GM21576 (cell line): ENCODE results near the gene PITX3.
A peak's percentile ranks its signal among the peaks of the same experiment; 100 is the strongest.
"Not testable (repeated sequence)": the region's sequence is repeated elsewhere in the genome, so short reads cannot be mapped to it uniquely, and the experiment has no call there.

Source experiments
- ATAC-seq: cut with Tn5 transposase; IDR thresholded peaks from one replicate; pipeline ENCODE4 v1.9.1; 2021; ENCODE audit warnings: mild to moderate bottlenecking, moderate library complexity; ENCODE audit not compliant: unreplicated experiment

Gene PITX3

DNA sequence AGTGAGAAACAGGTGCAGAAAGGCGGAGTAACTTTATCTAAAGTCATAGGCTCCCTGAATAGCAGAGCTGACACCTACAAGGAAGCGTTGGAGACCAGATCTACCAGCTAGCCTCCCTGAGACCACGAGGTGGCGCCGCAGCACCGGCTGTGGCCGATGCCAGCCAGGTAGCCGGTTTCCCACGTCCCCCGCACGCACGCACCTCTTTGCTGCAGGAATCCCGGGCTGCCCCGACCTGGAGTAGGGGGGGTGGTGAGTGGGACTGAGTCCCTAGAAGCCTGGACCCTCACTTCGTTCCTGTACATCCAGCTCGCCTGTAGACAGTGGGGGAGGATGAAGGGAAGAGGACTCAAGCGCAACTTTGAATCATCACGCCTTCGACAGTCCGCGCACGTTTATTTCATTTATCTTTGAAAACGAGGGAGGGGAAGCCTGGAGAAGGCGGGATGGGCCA, 11.5 kb downstream of the PITX3 start:
- peak; percentile 46 for ATAC-seq

- ATAC-seq, result no peak
These were observed 14.3 kb downstream of the PITX3 start for GRCh38 chr10:102227050-102227449.

- ATAC-seq, result no peak
These were observed 14.8 kb downstream of the PITX3 start for GRCh38 chr10:102226542-102226870.

- peak; percentile 85 for ATAC-seq
These were observed 15.4 kb downstream of the PITX3 start, which contains the start of gene ELOVL3 for GRCh38 chr10:102225646-102226541. Gene ELOVL3, plus strand, starts transcription at chr10:102226299. Its CDS starts 250 bp downstream, at chr10:102226549.

DNA sequence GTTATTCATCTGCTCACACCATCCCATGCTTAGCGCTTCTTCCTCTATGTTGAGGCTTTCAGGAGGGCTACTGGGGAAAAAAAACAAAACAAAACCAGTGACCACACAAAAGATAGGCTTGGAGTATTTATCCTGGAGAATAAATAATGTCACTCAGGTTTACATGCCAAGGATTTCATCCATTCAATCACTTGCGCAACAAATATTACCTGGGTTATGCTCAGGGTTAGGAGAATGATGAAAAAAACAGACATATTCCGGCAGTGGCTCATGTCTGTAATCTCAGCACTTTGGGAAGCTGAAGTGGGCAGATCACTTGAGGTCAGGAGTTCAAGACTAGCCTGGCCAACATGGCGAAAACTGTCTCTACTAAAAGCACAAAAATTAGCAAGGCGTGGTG, 18.5 kb downstream of the PITX3 start:
- ATAC-seq, result no peak

GRCh38 chr10:102220612-102221011, 20.7 kb downstream of the PITX3 start:
- ATAC-seq, result no peak

DNA sequence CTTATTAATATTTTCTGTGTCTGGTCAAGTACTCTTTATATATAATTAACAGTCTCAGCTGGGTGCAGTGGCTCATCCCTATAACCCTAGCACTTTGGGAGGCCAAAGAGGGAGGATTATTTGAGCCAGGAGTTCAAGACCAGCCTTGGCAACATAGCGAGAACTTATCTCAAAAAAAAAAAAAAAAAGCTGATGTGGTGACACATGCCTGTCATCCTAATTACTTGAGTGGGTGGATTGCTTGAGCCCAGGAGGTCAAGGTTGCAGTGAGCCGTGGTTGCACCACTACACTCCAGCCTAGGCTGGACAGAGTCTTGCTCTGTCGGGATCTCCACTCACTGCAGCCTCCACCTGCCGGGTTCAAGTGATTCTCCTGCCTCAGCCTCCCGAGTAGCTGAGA, 21.9 kb downstream of the PITX3 start:
- no peak for ATAC-seq

DNA sequence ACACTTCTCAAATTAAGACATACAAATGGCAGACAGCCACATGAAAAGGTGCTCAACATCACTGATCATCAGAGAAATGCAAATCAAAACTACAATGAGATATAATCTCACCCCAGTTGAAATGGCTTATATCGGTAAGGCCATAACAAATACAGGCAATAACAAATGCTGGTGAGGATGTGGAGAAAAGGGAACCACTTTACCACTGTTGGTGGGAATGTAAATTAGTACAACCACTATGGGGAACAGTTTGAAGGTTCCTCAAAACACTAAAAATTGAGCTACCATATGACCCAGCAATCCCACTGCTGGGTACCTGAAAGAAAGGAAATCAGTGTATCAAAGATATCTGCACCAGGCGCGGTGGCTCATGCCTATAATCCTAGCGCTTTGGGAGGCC, 27.7 kb downstream of the PITX3 start:
- not testable (repeated sequence) for ATAC-seq

GRCh38 chr10:102211615-102212299, 29.6 kb downstream of the PITX3 start:
- ATAC-seq, result no peak

- ATAC-seq, result no peak
These were observed 32.8 kb downstream of the PITX3 start for GRCh38 chr10:102208311-102209035.

- ATAC-seq, result no peak
These were observed 38.9 kb downstream of the PITX3 start for GRCh38 chr10:102202386-102202785.

- no peak for ATAC-seq
These were observed 40.3 kb downstream of the PITX3 start for GRCh38 chr10:102200751-102201640.

DNA sequence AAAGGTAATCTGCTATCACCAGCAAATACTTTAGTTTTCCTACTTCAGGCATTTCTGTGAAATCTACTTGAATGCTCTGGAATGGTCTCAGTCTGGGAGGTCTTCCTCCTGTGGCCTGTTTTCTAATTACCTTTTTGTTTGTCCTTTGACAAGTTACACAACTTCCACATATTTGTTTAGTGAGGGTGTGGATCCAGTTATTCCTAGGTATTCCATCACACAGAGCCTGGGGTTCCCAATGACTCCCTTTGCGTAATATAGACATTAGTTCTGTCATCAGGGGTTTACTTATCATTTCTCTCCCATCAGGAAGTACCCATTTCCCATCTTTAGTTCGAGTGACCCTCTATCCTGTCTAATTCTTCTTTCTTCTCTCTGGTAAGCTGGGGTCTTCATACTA, 43.3 kb downstream of the PITX3 start:
- no peak for ATAC-seq

DNA sequence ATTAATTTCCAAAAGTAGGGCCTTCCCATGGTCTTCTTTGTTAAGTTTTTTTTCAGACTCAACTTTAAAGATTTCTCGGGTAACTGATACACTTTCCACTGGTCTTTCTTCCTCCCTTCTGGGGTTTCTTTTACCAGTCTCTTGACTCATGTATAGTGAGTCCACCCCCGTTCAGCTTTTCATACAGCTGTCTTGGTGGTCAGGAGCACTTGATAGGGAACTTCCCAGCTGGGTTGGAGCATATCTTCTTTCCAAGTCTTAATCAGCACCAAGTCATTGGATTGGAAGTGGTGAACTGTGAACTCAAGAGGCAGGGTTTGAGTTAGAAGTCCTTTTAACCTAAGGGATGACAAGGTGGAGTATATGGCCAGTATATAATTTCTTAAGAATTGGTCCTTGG, 44.4 kb downstream of the PITX3 start:
- ATAC-seq, result no peak

- no peak for ATAC-seq
These were observed 45.9 kb downstream of the PITX3 start for GRCh38 chr10:102195296-102195870.

GRCh38 chr10:102191956-102192355, 49.4 kb downstream of the PITX3 start:
- no peak for ATAC-seq

DNA sequence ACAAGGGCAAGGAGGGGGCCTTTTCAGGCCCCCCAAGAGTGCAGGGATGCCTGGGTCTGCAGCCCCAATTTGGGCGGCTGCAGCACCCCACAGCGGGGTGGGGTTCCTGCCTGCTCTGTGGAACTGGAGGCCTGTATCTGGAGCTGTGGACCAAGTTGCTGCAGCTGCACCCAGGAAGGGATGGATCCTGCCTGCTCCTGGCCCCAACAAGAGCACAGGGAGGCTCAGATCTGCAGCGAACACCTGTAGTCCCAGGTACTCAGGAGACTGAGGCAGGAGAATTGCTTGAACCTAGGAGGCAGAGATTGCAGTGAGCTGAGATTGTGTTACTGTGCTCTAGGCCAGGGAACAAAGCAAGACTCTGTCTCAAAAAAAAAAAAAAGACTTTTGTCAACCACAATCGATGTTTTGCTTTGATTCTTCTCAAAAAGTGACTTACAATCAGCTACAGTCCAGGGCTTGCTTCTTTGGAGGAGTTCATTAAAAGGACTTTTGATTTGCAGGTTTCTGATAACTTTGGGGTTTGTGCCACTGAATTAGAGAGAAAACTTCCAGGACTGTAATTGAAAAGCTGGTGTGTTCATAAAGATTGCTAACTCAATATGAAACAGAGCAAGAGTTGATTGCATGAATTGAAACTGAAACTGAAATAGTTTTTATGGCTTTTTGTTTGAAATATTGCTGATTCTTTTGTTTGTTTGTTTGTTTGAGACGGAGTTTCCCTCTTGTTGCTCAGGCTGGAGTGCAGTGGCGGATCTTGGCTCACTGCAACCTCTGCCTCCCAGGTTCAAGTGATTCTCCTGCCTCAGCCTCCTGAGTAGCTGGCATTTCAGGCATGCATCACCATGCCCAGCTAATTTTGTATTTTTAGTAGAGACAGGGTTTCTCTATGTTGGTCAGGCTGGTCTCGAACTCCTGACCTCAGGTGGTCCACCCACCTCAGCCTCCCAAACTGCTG, 52.1 kb downstream of the PITX3 start:
- not testable (repeated sequence) for ATAC-seq

- no peak for ATAC-seq
These were observed 52.9 kb downstream of the PITX3 start for GRCh38 chr10:102188298-102188940.
